Pancreas (tissue), 10 donors: ENCODE measurements around the gene SLCO2A1. TPM values are rescaled to one million over a fixed set of nuclear protein-coding genes. Genes with fewer than 3 reads are reported as not detected.

Experiments used
- ATAC-seq, 4 donors: fragments of 200-7000 bp; cut with Tn5 transposase; one replicate each; pipeline versions ENCODE4 v1.8.0 to v1.9.1; 2020; ENCODE audit warnings: mild to moderate bottlenecking in 4 of 4, moderate library complexity in 4 of 4
- DNase-seq, 6 donors: peaks; one replicate each; pipeline ENCODE4 v3.0.0-alpha.2; 2020
- FAIRE-seq: peaks from 2 replicates; lab custom pipeline; 2012; peaks lifted over from hg19 to GRCh38; lab: Jason Lieb, UNC
- H3K27ac ChIP-seq, 4 donors: fragments of 200-600 bp; sonication (generic); 1 replicate in 3 of 4; 2 replicates in 1 of 4; pipeline versions ENCODE4 v1.5.0 to v1.8.0; 2020
- H3K27me3 ChIP-seq, 4 donors: fragments of 200-600 bp; one replicate each; pipeline ENCODE4 v1.8.0; 2021
- H3K36me3 ChIP-seq, 3 donors: fragments of 200-600 bp; sonication (generic) in 1 of 3; one replicate each; pipeline versions ENCODE4 v1.5.0 to v1.8.0; 2020 to 2021
- H3K4me1 ChIP-seq, 3 donors: fragments of 200-600 bp; one replicate each; pipeline ENCODE4 v1.8.0; 2021
- H3K4me3 ChIP-seq, 4 donors: fragments of 200-600 bp; sonication (generic) in 2 of 4; one replicate each; pipeline versions ENCODE4 v1.5.0 to v1.8.0; 2020 to 2021
- H3K9me3 ChIP-seq, 4 donors: fragments of 200-600 bp; one replicate each; pipeline ENCODE4 v1.8.0; 2021
- WGBS, 2 donors: extraction: QIAGEN DNeasy Blood & Tissue Kit; methylation state at CpG; one replicate each; pipeline ENCODE4 v1.1.7; 2013; 5-methylcytosine and 5-hydroxymethylcytosine counted together
- intact Hi-C, 3 donors: fragments of 100-400 bp; cut with DNase I; formaldehyde crosslinking; loops; one replicate each; pipeline versions ENCODE4 v1.11.1 to v1.14.2; 2022
- polyA plus RNA-seq, 2 donors: library from polyadenylated mRNA; stranded (reverse); fragments of 200-250 nt; gene quantifications; one replicate each; pipeline ENCODE4 v1.2.3, GENCODE V29; 2013
- total RNA-seq, 6 donors: library from RNA; stranded (reverse); fragmentation: NEBNext Ultra II Directional in 4 of 6; extraction: Animal tissue kit (Norgen Biotek cat#: 25700) in 4 of 6; gene quantifications; one replicate each; pipeline versions ENCODE4 v1.2.1 to v1.2.4, GENCODE V29; 2021 to 2023
- TF ChIP-seq, protein P1 (sequence below), 4 donors: fragments of 200-600 bp; sonication (generic) in 3 of 4; IDR thresholded peaks; one replicate each; pipeline versions ENCODE4 v1.5.0 to v1.8.0; 2021; ENCODE audit warnings: antibody characterized with exemption in 4 of 4
- donor health status: healthy with polysubstance abuse.
- donor health status: DM: no; HTN: no; CAD: no; lungs with moderate emphysema.
- donor health status: DM: no; HTN: no; CAD: no.
- donor health status: control.
- donor health status: control.
- donor health status: Bipolar disorder and iron deficiency.
- donor health status: DM: yes; HTN: yes; CAD: no.
- donor health status: DM: no; HTN: no; CAD: no.
- donor health status: DM: no; HTN: no; CAD: no.
- donor health status: DM: yes; HTN: yes; CAD: no.

SLCO2A1 gene
- total and polyA plus RNA-seq, 8 donors, result 4.6 to 17.5 (median 10.4) TPM

DNA sequence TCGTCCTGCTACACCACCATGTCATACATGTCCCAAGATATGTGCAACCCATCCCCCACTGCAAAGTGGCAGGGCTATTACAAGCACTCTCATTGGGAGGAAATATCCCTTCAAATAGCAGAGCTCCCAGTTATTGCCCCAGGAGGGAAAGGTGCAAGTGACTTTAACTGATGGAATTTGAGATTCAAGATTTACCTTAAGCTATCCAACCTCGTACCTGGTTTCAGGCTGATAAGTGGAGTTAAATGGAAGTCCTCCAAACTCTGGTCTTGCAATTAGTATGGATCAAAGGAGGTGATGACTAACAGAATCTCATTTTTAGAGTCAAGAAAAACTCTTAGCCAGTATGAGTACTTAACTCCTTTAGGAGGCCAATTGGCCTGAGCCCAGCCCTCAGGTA lies 2.1 kb downstream of the SLCO2A1 start:
- Histone ChIP-seq H3K9me3 (no peaks in the 10 kb centered on the region), H3K4me1 (peaks cover 0 to 3% (median 0%) of the 10 kb centered on the region in 3 donors), H3K27me3 (peaks cover 0 to 4% (median 0%) of the 10 kb centered on the region in 4 donors), H3K4me3 (peak overlapping the region in 1 of 4 donors; percentile 14), H3K36me3 (no peaks in the 10 kb centered on the region), H3K27ac (no peak overlapping the region)
- DNase-seq (no peak), ATAC-seq (no peak), FAIRE-seq (no peak)
- intact Hi-C loops, result no loop called here
- TF ChIP-seq, protein P1, sequence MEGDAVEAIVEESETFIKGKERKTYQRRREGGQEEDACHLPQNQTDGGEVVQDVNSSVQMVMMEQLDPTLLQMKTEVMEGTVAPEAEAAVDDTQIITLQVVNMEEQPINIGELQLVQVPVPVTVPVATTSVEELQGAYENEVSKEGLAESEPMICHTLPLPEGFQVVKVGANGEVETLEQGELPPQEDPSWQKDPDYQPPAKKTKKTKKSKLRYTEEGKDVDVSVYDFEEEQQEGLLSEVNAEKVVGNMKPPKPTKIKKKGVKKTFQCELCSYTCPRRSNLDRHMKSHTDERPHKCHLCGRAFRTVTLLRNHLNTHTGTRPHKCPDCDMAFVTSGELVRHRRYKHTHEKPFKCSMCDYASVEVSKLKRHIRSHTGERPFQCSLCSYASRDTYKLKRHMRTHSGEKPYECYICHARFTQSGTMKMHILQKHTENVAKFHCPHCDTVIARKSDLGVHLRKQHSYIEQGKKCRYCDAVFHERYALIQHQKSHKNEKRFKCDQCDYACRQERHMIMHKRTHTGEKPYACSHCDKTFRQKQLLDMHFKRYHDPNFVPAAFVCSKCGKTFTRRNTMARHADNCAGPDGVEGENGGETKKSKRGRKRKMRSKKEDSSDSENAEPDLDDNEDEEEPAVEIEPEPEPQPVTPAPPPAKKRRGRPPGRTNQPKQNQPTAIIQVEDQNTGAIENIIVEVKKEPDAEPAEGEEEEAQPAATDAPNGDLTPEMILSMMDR (IDR thresholded peaks at IDR 0.05), result no peak
- WGBS, 2 donors, result 64 to 83% methylated on average over 2 of the region's 2 CpGs

DNA sequence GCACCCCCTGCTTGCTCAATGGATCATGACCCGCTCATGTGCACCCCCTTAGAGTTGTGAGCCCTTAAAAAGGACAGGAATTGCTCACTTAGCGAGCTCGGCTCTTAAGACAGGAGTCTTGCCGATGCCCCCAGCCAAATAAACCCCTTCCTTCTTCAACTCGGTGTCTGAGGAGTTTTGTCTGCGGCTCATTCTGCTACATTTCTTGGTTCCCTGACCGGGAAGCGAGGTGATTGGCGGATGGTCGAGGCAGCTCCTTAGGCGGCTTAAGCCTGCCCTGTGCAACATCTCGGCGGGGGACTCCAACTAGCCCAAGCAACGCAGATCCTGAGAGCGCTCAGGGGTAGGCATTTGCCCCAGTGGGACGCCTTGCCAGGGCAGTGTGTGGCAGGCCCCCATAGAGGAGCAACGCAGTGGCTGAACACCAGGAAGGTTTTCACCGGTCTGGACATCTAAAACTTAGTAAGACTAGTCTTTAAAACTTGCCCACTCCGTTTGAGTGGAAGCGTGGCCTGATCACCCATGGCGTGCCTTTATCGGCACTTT lies 9.5 kb downstream of the SLCO2A1 start:
- ATAC-seq (no peak), FAIRE-seq (no peak), DNase-seq (no peak)
- no peaks in the 10 kb centered on the region for H3K27me3 ChIP-seq
- intact Hi-C loops, result no loop called here
- no peaks in the 10 kb centered on the region for H3K9me3 ChIP-seq
- H3K36me3 ChIP-seq, result no peaks in the 10 kb centered on the region
- WGBS, 2 donors, result 93% methylated on average over 22 of the region's 22 CpGs
- TF ChIP-seq, protein P1 (IDR thresholded peaks at IDR 0.05), result no peak
- H3K4me3 ChIP-seq, result no peak overlapping the region
- H3K27ac ChIP-seq, result no peak overlapping the region
- H3K4me1 ChIP-seq, result no peaks in the 10 kb centered on the region

DNA sequence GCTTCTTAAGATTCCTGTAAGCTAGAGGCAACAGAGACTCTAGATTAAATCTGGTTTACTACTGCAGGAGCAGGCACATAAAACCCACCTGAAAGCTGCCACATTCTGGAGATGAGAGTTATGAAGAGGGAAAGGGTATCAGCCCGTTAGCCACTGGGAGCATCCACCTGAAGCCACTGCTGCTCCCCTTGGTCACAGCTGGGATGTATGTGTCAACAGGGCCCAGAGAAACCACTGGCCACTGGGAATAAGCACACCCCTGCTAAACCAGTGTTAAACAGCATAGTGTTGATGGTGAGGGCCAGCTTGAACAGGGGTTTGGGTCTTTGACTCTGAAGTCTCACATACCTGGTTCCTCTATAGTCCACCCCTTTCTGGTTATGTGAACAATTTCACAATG lies 10.9 kb downstream of the SLCO2A1 start:
- DNase-seq (no peak), ATAC-seq (no peak), FAIRE-seq (no peak)
- intact Hi-C loops, result no loop called here
- Histone ChIP-seq H3K4me1 (no peaks in the 10 kb centered on the region), H3K4me3 (no peak overlapping the region), H3K9me3 (no peaks in the 10 kb centered on the region), H3K36me3 (no peaks in the 10 kb centered on the region), H3K27ac (no peak overlapping the region), H3K27me3 (no peaks in the 10 kb centered on the region)
- 69 to 76% methylated on average over 1 of the region's 1 CpG for WGBS, 2 donors
- TF ChIP-seq, protein P1 (IDR thresholded peaks at IDR 0.05), result no peak

DNA sequence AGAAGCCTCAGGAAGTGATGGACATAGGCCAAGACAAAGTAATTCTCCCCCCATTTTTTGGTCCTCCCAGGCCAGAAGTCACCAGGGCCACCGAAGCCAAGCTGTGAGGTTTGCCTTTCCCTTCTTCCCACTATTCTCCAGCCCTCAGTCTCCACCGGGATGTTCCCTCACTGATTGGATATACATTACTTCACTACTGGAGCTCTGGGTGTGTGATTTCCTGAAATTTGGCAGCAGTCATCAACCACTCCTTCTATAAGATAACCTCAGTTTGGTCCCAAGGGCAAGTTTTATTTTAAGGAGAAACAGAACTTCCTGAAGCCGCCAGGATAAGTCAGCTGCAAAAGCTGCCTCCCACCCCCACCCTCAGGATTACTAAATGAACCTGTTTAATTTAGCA lies 11.3 kb downstream of the SLCO2A1 start:
- H3K4me1 ChIP-seq, result no peaks in the 10 kb centered on the region
- ATAC-seq (no peak), FAIRE-seq (no peak), DNase-seq (no peak)
- TF ChIP-seq, protein P1 (IDR thresholded peaks at IDR 0.05), result no peak
- intact Hi-C loops, result no loop called here
- no peak overlapping the region for H3K4me3 ChIP-seq
- no peaks in the 10 kb centered on the region for H3K36me3 ChIP-seq
- H3K27me3 ChIP-seq, result no peaks in the 10 kb centered on the region
- 67 to 79% methylated on average over 3 of the region's 3 CpGs for WGBS, 2 donors
- no peak overlapping the region for H3K27ac ChIP-seq
- no peaks in the 10 kb centered on the region for H3K9me3 ChIP-seq

DNA sequence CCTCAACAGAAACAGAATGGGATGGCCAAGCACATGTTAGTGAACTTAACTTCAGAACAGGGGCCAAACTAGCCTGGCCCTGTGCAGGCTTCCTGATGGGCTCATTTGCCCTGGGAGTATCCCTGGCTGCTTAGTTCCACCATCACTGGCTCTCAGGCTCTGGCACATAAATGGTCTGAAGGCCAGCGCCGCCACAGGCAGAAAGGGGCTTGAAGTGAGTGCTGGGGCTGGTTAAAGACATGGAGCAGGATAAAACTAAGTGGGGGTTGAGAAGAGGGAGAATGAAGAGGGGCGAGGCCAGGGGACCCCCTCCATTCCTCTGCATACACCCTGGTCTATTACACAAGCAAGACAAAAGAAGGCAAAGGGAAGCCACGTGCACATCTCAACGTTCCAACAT lies 12.2 kb downstream of the SLCO2A1 start:
- Histone ChIP-seq H3K27me3 (no peaks in the 10 kb centered on the region), H3K27ac (no peak overlapping the region), H3K4me1 (no peaks in the 10 kb centered on the region), H3K4me3 (no peak overlapping the region), H3K36me3 (no peaks in the 10 kb centered on the region), H3K9me3 (no peaks in the 10 kb centered on the region)
- 75 to 84% methylated on average over 5 of the region's 5 CpGs for WGBS, 2 donors
- FAIRE-seq, result no peak
- intact Hi-C loops, result no loop called here
- TF ChIP-seq, protein P1 (IDR thresholded peaks at IDR 0.05), result no peak
- no peak for ATAC-seq
- DNase-seq, result no peak
